HG03571 (cell line): ENCODE results near the gene BOLA1.
A peak's percentile ranks its signal among the peaks of the same experiment; 100 is the strongest.
"Not testable (repeated sequence)": the region's sequence is repeated elsewhere in the genome, so short reads cannot be mapped to it uniquely, and the experiment has no call there.

Experiments used
- ATAC-seq: cut with Tn5 transposase; IDR thresholded peaks from one replicate; pipeline ENCODE4 v1.9.1; 2021; ENCODE audit not compliant: unreplicated experiment

BOLA1 gene, protein sequence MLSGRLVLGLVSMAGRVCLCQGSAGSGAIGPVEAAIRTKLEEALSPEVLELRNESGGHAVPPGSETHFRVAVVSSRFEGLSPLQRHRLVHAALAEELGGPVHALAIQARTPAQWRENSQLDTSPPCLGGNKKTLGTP

GRCh38 chr1:149899460-149900284 lies at the start of gene BOLA1:
Gene BOLA1, plus strand, starts transcription at chr1:149899568. Its CDS starts 492 bp downstream, at chr1:149900060.
- ATAC-seq, result peak; percentile 95

GRCh38 chr1:149849947-149850360 lies 49.4 kb upstream of the BOLA1 start:
- ATAC-seq, result no peak

- ATAC-seq, result peak; percentile 49
Observed at GRCh38 chr1:149850732-149851345, 48.5 kb upstream of the BOLA1 start.

- ATAC-seq, result peak; percentile 37
Observed at GRCh38 chr1:149851585-149852213, 47.7 kb upstream of the BOLA1 start.

DNA sequence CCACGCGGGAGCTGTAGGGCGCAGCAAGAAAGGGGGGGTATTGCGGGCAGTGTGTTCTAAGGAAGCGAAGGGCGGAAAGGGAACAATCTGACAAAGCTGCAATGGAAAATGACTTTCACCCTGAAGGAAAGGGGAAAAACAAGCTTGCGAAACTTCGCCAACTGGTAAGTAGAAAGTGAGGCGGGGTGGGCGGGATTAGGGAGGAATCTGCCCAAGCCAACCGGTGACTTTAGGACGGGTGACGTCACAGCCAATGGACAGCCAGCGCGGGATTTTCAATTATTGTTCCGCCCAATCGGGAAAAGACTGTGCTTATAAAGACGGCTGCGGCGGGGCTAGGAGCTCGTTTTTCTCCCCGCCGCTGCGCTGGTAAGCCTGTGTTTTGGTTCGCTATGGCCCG lies 47.1 kb upstream of the BOLA1 start:
- peak; percentile 31 for ATAC-seq

- peak; percentile 1 for ATAC-seq
Observed at GRCh38 chr1:149860271-149860670, 39.1 kb upstream of the BOLA1 start.

DNA sequence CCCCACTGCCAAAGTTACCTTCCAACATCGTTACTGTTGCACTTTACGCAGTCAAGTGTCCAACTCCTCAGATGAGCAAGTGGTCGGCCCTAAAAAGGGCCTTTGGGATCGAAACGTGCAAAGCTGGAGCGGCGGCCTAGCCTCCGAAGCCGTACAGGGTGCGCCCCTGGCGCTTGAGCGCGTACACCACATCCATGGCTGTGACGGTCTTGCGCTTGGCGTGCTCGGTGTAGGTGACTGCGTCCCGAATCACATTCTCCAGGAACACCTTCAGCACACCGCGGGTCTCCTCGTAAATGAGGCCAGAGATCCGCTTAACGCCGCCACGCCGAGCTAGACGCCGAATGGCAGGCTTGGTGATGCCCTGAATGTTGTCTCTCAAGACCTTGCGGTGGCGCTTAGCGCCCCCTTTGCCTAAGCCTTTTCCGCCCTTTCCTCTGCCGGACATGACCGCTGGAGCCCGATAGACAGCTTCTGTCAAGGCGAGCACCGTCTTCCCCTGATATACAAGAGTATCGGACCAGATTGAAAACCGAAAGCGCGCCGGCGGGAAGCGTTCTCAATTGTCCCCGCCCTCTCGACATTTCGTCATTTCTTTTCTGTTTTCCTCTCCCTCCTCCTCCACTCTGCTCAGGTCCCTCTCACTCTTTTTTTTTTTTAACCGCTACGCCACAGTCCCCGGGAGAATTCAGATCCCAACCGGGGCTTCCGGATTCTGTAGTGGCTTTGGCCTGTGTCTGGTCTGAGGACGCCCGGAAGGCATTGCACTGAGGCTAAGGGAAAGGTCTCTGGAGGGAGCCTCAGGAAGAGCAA lies 38.5 kb upstream of the BOLA1 start:
- peak; percentile 59 for ATAC-seq

DNA sequence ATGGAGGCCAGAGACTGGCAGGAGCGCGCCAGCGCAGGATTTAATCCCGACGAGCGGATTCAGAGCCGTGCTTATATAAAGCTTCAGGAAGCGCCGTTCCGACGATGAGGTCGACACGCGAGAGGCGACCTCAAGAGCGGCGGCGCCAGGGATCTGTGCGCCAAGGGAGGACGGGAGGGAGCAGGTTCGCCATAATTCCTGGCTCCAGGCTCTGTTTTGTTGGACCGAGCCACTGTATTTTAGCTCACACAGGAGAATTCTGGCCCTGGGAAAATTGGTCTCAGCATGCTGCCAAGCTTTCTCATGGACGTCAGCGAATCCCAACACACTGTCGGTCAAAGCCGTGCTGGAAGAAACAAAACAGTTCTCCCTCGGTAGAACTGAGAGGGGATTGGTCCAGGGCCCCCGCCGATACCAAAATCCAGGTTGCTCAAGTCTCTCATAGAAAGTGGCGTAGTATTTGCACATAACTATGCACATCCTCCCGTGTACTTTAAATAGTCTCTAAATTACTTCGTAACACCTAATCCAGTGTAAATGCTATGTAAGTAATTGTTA lies 37.8 kb upstream of the BOLA1 start:
- ATAC-seq, result not testable (repeated sequence)

DNA sequence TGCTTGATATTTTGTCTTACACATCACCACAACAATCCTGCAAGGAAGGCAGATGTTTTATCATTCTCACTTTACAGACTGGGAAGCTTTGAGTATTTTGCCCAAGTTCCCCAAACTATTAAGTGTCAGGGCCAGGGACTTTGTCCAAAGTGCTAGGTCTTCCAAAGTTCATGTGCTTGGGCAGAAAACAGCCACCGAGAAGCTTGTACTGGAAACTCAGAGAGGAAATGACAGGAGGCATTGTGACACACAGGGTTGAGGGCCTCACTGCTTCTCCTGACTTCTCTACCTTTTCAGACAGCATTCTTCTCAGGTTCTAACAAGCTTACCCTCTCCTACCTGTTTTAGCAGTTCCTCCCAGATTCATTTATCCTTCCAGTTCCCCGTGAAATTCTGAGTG lies 32.5 kb upstream of the BOLA1 start:
- ATAC-seq, result not testable (repeated sequence)

- ATAC-seq, result not testable (repeated sequence)
Observed at GRCh38 chr1:149873060-149873459, 26.3 kb upstream of the BOLA1 start.

- ATAC-seq, result no peak
Observed at GRCh38 chr1:149877211-149877946, 22.0 kb upstream of the BOLA1 start.

DNA sequence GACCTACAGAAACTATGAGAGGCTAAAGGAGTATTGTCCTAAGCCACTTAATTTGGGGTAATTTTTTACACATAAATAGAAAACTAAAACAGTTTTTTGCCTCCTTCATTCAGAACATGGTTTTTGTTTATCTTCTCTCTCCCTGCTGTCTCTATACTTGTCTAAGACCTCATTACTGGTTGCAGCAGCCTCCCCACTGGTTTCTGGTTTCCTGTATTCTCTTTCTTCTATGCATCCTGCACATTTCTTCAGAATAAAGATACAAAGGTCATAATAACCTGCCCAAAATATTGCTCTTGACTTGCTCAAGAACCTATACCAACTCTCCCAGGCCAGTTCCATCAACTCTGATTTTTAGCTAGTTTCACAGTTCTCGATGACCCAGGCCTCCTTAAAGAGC lies 19.8 kb upstream of the BOLA1 start:
- ATAC-seq, result no peak

GRCh38 chr1:149881876-149882275 lies 17.5 kb upstream of the BOLA1 start:
- ATAC-seq, result no peak

DNA sequence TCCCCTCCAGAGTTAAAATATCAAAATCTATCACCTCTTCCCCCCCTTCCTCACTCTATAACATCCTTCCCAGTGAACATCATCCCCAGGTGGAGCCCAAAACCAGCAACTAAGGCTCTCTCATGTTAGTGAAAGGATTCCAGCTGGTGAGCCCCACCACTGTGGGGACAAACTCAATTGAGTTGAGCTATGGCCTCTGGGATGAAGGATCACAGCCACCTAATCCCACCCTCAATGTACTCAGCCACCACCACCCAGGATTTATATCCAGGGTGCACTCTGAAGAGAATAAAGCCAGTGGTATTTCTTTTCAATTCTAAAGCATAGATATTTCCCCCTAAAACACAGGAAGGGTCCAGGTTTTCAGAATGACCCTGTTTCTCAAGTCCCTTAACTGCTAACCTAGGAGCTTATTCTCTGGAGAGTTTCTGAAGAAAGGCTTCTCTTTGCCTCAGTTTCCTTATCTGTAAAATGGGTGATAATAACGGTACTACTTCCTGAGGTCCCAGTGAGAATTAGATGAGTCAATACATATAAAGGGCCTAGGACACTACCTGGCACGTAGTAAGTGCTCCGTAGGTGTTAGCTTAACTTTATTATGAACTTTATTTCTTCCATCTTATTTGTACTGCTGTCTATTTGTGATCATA lies 15.6 kb upstream of the BOLA1 start:
- no peak for ATAC-seq

DNA sequence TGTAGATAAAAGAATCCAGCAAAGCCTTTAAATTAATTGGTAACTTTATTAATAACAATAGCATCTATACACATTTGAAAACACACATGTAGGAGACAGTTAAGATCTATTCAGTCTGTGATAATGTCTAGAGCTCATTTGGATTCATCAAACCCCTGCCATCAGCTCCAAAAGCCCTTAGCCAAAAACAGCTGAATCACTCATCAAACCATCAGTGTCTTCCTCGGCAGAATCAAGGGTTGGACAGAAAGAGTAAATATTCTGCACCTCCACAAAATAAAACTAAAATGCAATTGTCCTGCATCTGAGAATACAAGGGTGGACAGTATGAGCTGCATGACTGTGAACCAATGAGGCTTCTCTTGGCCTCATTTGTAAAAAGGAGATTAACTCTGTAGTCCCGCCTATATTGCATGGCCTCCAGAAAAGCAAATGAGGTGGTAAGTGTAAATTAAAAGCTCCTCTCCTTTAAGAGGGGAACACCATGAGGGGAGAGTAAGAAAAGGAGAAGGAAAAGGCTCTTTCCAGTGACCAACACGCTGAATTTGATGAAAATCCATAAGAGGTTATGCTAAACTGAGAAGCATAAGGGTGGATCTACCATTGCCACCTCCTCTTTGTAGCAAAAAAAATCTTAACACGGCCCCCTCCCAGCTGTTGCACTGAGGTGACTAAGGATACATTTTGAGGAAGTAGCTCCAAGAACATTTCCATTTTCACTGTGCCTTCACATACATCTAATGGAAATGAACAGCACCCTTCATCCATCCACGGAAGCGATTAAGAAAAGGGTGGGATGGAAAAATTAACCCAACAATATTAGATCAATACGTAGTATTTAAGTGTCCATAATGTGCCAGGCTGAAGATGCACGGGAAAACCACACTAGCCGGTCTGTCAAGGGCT lies 14.7 kb upstream of the BOLA1 start:
- no peak for ATAC-seq

GRCh38 chr1:149885339-149886120 lies 13.8 kb upstream of the BOLA1 start:
- no peak for ATAC-seq

- not testable (repeated sequence) for ATAC-seq
Observed at GRCh38 chr1:149886121-149886395, 13.3 kb upstream of the BOLA1 start.
